SK-N-SH (cell line): ENCODE data around the gene POLR1A. TPM values are rescaled to one million over a fixed set of nuclear protein-coding genes. Genes with fewer than 3 reads are reported as not detected.

Experiments
- CTCF ChIA-PET: fragments of 300-600, 350-600 bp; formaldehyde crosslinking; extraction: SDS; loops from one replicate; lab custom pipeline; 2021; lab: Yijun Ruan, JAX
- POLR2A ChIA-PET: fragments of 350-600 bp; sonication (Branson Sonifier 250); formaldehyde crosslinking; extraction: SDS; loops from one replicate; lab custom pipeline; 2020; ENCODE audit warnings: antibody characterized with exemption, inconsistent platforms; lab: Yijun Ruan, JAX
- DNase-seq: peaks from one replicate; pipeline ENCODE4 v3.0.0; 2012
- H2AFZ ChIP-seq: fragments of 200-600 bp; sonication (generic); 2 replicates; pipeline ENCODE4 v1.8.1; 2016; ENCODE audit warnings: antibody characterized with exemption, mild to moderate bottlenecking, low read depth
- H3F3A ChIP-seq: fragments of 200-600 bp; sonication (generic); replicated peaks from 2 replicates; pipeline ENCODE3; 2016; ENCODE audit warnings: antibody characterized with exemption, mild to moderate bottlenecking; ENCODE audit not compliant: insufficient read depth
- H3K27ac ChIP-seq, 2 experiments: fragments of 200-500 bp in 1 of 2; fragments of 200-600 bp in 1 of 2; sonication (Bioruptor generic) in 1 of 2; sonication (generic), shearing (Covaris generic) in 1 of 2; 2 replicates each; pipeline versions ENCODE4 v1.5.1 to v1.6.1; 2014 to 2016; ENCODE audit warnings: low read depth in 2 of 2, inconsistent platforms in 1 of 2, low read length in 1 of 2, mild to moderate bottlenecking in 1 of 2, mixed read lengths in 1 of 2
- H3K27me3 ChIP-seq: fragments of 200-600 bp; sonication (generic), shearing (Covaris generic); 2 replicates; pipeline ENCODE4 v1.6.1; 2016; ENCODE audit warnings: mixed run types; ENCODE audit not compliant: insufficient read depth
- H3K36me3 ChIP-seq, 2 experiments: fragments of 200-500 bp in 1 of 2; fragments of 200-600 bp in 1 of 2; sonication (Bioruptor generic) in 1 of 2; sonication (generic) in 1 of 2; replicated peaks in 1 of 2; 2 replicates each; pipeline versions ENCODE3 to v1.5.1; 2014 to 2016; ENCODE audit warnings: low read length in 1 of 2, mild to moderate bottlenecking in 1 of 2; ENCODE audit not compliant: insufficient read depth in 2 of 2, control insufficient read depth in 1 of 2
- H3K4me1 ChIP-seq, 2 experiments: fragments of 200-500 bp in 1 of 2; fragments of 200-600 bp in 1 of 2; sonication (Bioruptor generic) in 1 of 2; sonication (generic), shearing (Covaris generic) in 1 of 2; 2 replicates each; pipeline versions ENCODE4 v1.5.1 to v1.6.1; 2014 to 2016; ENCODE audit warnings: low read depth in 1 of 2, low read length in 1 of 2, mixed run types in 1 of 2; ENCODE audit not compliant: insufficient read depth in 2 of 2, control insufficient read depth in 1 of 2
- H3K4me2 ChIP-seq: fragments of 200-600 bp; sonication (generic), shearing (Covaris generic); 2 replicates; pipeline ENCODE4 v1.6.1; 2017; ENCODE audit warnings: mixed run types
- H3K4me3 ChIP-seq, 2 experiments: fragments of 200-500 bp in 1 of 2; fragments of 200-600 bp in 1 of 2; sonication (Bioruptor generic) in 1 of 2; sonication (generic), shearing (Covaris generic) in 1 of 2; 2 replicates each; pipeline versions ENCODE4 v1.5.1 to v1.8.1; 2014 to 2016; ENCODE audit warnings: low read depth in 2 of 2, inconsistent platforms in 1 of 2, low read length in 1 of 2, mild to moderate bottlenecking in 1 of 2, mixed read lengths in 1 of 2, moderate library complexity in 1 of 2
- H3K79me2 ChIP-seq: fragments of 200-600 bp; sonication (generic); 2 replicates; pipeline ENCODE4 v1.8.1; 2017; ENCODE audit warnings: mild to moderate bottlenecking; ENCODE audit not compliant: insufficient read depth
- H3K9ac ChIP-seq: fragments of 200-600 bp; sonication (generic); 2 replicates; pipeline ENCODE4 v1.6.1; 2017; ENCODE audit warnings: mixed run types
- H3K9me2 ChIP-seq: fragments of 200-600 bp; sonication (generic); 2 replicates; pipeline ENCODE4 v1.6.1; 2017; ENCODE audit warnings: mixed run types
- H3K9me3 ChIP-seq: fragments of 200-600 bp; sonication (generic); 2 replicates; pipeline ENCODE4 v1.6.1; 2017; ENCODE audit warnings: mixed run types, mild to moderate bottlenecking, moderate library complexity
- H4K20me1 ChIP-seq: fragments of 200-600 bp; sonication (generic); 2 replicates; pipeline ENCODE4 v1.6.1; 2017; ENCODE audit warnings: mild to moderate bottlenecking, mixed run types; ENCODE audit not compliant: insufficient read depth
- CHD2 ChIP-seq: fragments of 150-350 bp; IDR thresholded peaks from 2 replicates; pipeline ENCODE4 v1.6.1; 2018; ENCODE audit warnings: low read length; ENCODE audit not compliant: partially characterized antibody
- ELF1 ChIP-seq: IDR thresholded peaks from 2 replicates; pipeline ENCODE4 v1.4.0; 2012
- EZH2phosphoT487 ChIP-seq: fragments of 200-600 bp; sonication (generic); IDR thresholded peaks from 2 replicates; pipeline ENCODE4 v1.6.1; 2017; ENCODE audit warnings: low read depth, mixed run types, mild to moderate bottlenecking, antibody characterized with exemption, moderate library complexity, borderline replicate concordance
- FOXM1 ChIP-seq: IDR thresholded peaks from 2 replicates; pipeline ENCODE4 v1.4.0; 2012; ENCODE audit warnings: low read depth, mild to moderate bottlenecking
- GATA2 ChIP-seq: sonication (generic); formaldehyde crosslinking; IDR thresholded peaks from 2 replicates; pipeline ENCODE4 v1.5.0; 2020; ENCODE audit warnings: mild to moderate bottlenecking, missing genetic modification reagents
- MEF2A ChIP-seq: IDR thresholded peaks from 2 replicates; pipeline ENCODE4 v1.4.0; 2012; ENCODE audit warnings: low read depth, borderline replicate concordance
- MXI1 ChIP-seq: IDR thresholded peaks from 2 replicates; pipeline ENCODE4 v1.6.1; 2012; ENCODE audit warnings: mild to moderate bottlenecking, low read depth, low read length, improper control_type of control experiment
- NRF1 ChIP-seq: IDR thresholded peaks from 2 replicates; pipeline ENCODE4 v1.6.1; 2012; ENCODE audit warnings: low read depth, mild to moderate bottlenecking, low read length
- RCOR1 ChIP-seq: fragments of 150-350 bp; IDR thresholded peaks from 2 replicates; pipeline ENCODE4 v1.6.1; 2017; ENCODE audit warnings: antibody characterized with exemption, low read length
- RFX5 ChIP-seq: IDR thresholded peaks from 2 replicates; pipeline ENCODE4 v1.6.1; 2012; ENCODE audit warnings: mild to moderate bottlenecking, improper control_type of control experiment, low read length
- SIN3A ChIP-seq: IDR thresholded peaks from 2 replicates; pipeline ENCODE4 v1.6.1; 2012; ENCODE audit warnings: low read depth, mild to moderate bottlenecking, low read length, moderate library complexity, borderline replicate concordance
- SMC3 ChIP-seq: IDR thresholded peaks from 2 replicates; pipeline ENCODE4 v1.6.1; 2012; ENCODE audit warnings: low read depth, low read length, improper control_type of control experiment
- TCF12 ChIP-seq: IDR thresholded peaks from 2 replicates; pipeline ENCODE4 v1.4.0; 2012
- TEAD4 ChIP-seq: IDR thresholded peaks from 2 replicates; pipeline ENCODE4 v1.4.0; 2012; ENCODE audit warnings: mild to moderate bottlenecking, borderline replicate concordance; ENCODE audit not compliant: insufficient read depth
- YY1 ChIP-seq: IDR thresholded peaks from 2 replicates; pipeline ENCODE4 v1.4.0; 2012; ENCODE audit warnings: low read depth, mild to moderate bottlenecking
- WGBS: methylation state at CpG from one replicate; pipeline ENCODE4 v1.1.6; 2017; ENCODE audit warnings: low lambda C conversion rate; 5-methylcytosine and 5-hydroxymethylcytosine counted together
- polyA plus RNA-seq, 3 experiments: library from polyadenylated mRNA; depleted of rRNA; stranded (reverse); fragments of >200 nt; gene quantifications; 2 replicates each; pipeline ENCODE4 v1.2.3, GENCODE V29; 2012
- TF ChIP-seq, protein P1 (sequence below): IDR thresholded peaks from 2 replicates; pipeline ENCODE4; 2012
- TF ChIP-seq, protein P2 (sequence below): IDR thresholded peaks from 2 replicates; pipeline ENCODE4 v1.4.0; 2012; ENCODE audit warnings: low read depth, borderline replicate concordance

The POLR1A gene
- polyA plus RNA-seq, 1 of the 3 experiments (the other 2 are of a cell fraction): 6.1 TPM

DNA sequence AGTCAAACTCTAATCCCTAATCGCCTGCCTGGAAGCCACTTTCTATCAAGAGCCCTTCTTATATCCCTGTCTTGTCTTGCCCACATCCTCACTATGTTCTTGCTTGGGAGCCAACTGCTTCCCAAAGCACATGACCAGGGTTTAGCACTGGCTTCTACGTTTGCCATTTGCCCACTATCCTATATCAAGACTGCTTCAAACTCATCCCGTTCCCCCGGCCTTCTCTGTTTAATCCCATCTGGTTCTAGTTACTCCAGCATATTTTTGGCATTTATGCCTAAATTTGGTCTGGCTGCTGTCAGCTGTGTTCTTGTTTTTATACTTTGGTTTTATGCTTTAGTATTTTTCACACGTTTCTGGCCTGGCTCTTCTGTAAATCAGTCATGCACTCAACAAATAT, 40.2 kb downstream of the POLR1A start:
- WGBS: 37% methylated on average over 5 of the region's 5 CpGs
- POLR2A ChIA-PET: no interaction called here
- Histone ChIP-seq H3K36me3 (peaks cover 61 to 90% of the 10 kb centered on the region in 2 experiments), H3K9me3 (peaks cover 5% of the 10 kb centered on the region), H3F3A (peaks cover 11% of the 10 kb centered on the region), H3K9ac (no peak overlapping the region), H3K9me2 (no peaks in the 10 kb centered on the region), H4K20me1 (no peaks in the 10 kb centered on the region), H3K27me3 (no peaks in the 10 kb centered on the region), H3K79me2 (no peaks in the 10 kb centered on the region), H3K4me1 (peaks cover 4 to 33% of the 10 kb centered on the region in 2 experiments; a peak in 3 of 4 replicates), H3K4me3 (no peak overlapping the region), H2AFZ (no peak overlapping the region), H3K27ac (peak overlapping the region; percentile 18 to 66; a peak in 3 of 4 replicates), H3K4me2 (no peak overlapping the region)
- DNase-seq: peak; percentile 34
- CTCF ChIA-PET: interaction anchor here (4.0 to 6.3 kb wide), 2 partner anchors 14 to 238 kb away, joined by 19 to 39 read pairs; no protein-coding TSS in a partner anchor
- TF ChIP-seq ELF1 (no peak), TCF12 (peak; percentile 85), YY1 (no peak), MXI1 (no peak), CHD2 (no peak), SIN3A (no peak), NRF1 (no peak)
- TF ChIP-seq, protein P1, sequence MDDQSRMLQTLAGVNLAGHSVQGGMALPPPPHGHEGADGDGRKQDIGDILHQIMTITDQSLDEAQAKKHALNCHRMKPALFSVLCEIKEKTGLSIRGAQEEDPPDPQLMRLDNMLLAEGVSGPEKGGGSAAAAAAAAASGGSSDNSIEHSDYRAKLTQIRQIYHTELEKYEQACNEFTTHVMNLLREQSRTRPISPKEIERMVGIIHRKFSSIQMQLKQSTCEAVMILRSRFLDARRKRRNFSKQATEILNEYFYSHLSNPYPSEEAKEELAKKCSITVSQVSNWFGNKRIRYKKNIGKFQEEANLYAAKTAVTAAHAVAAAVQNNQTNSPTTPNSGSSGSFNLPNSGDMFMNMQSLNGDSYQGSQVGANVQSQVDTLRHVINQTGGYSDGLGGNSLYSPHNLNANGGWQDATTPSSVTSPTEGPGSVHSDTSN: 0 out of 2 replicates have a peak, but pooled peaks have one; percentile 6

DNA sequence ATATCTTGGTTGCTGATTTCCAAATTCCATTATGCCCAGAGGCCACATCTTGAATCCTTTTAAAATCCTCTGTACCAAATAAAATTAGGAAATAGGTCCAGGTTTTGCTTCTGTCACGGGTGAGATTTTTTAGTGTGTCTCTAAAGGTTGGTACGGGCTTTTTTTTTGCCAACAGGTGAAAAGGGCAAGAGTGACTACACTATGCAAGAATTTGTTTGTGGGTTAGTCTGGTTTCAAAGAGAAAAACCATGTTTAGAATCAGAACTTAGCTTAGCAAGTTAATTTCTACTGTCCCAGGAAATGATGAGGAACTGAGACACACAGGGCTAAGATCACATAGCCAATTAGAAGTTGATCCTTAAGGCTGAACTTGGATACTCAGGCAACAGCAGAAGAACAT, 41.7 kb downstream of the POLR1A start:
- H2AFZ ChIP-seq: no peak overlapping the region
- H4K20me1 ChIP-seq: no peaks in the 10 kb centered on the region
- ChIA-PET CTCF (interaction anchor here (0.9 to 6.3 kb wide), 3 partner anchors 15 to 236 kb away, joined by 3 to 39 read pairs (median 3); no protein-coding TSS in a partner anchor), POLR2A (no interaction called here)
- peaks cover 54 to 85% of the 10 kb centered on the region in 2 experiments for H3K36me3 ChIP-seq
- H3K4me2 ChIP-seq: no peak overlapping the region
- H3K27me3 ChIP-seq: no peaks in the 10 kb centered on the region
- no peak overlapping the region for H3K9ac ChIP-seq
- peaks cover 5% of the 10 kb centered on the region for H3K9me3 ChIP-seq
- DNase-seq: no peak
- no peak overlapping the region for H3K27ac ChIP-seq
- peaks cover 11% of the 10 kb centered on the region for H3F3A ChIP-seq
- peaks cover 4 to 33% of the 10 kb centered on the region in 2 experiments; a peak in 3 of 4 replicates for H3K4me1 ChIP-seq
- H3K4me3 ChIP-seq: no peak overlapping the region; a peak in 1 of 4 replicates
- TF ChIP-seq, protein P2, sequence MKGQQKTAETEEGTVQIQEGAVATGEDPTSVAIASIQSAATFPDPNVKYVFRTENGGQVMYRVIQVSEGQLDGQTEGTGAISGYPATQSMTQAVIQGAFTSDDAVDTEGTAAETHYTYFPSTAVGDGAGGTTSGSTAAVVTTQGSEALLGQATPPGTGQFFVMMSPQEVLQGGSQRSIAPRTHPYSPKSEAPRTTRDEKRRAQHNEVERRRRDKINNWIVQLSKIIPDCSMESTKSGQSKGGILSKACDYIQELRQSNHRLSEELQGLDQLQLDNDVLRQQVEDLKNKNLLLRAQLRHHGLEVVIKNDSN: no peak
- TF ChIP-seq GATA2 (CRISPR knock-in tag) (no peak), RCOR1 (no peak), TEAD4 (no peak), CHD2 (no peak), SMC3 (no peak), MEF2A (no peak), FOXM1 (no peak), RFX5 (no peak), MXI1 (no peak), EZH2phosphoT487 (no peak)
- no peaks in the 10 kb centered on the region for H3K79me2 ChIP-seq
- WGBS: 96% methylated on average over 2 of the region's 2 CpGs
- no peaks in the 10 kb centered on the region for H3K9me2 ChIP-seq
